Medulla oblongata (tissue), 1 donor: Measurements from ENCODE around the gene TAC3.
"Not testable (repeated sequence)": the region's sequence is repeated elsewhere in the genome, so short reads cannot be mapped to it uniquely, and the experiment has no call there.

ENCODE experiments used
- DNase-seq: peaks from one replicate; pipeline ENCODE4 v3.0.0-alpha.2; 2015; ENCODE audit errors: extremely low spot score

The TAC3 gene

DNA sequence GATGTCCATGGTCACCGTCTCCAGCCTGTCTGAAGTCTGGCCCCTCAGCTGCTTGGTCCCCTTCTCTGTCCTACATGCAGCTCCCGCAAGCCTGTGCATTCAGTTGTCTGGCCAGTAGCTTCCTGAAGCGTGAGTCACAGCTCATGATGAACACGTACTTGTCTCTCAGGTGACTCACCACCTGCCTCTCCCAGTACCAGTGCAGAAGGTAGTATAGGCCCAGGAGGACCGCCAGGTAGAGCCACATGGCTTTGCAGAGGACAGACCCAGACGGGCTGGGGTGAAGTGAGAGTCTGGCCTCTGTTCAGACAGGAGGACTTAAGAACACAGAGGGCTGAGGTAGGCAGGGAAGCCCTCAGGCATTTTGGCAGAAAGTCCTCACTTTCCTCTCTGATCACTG is 30.6 kb downstream of the TAC3 start:
- not testable (repeated sequence) for DNase-seq

DNA sequence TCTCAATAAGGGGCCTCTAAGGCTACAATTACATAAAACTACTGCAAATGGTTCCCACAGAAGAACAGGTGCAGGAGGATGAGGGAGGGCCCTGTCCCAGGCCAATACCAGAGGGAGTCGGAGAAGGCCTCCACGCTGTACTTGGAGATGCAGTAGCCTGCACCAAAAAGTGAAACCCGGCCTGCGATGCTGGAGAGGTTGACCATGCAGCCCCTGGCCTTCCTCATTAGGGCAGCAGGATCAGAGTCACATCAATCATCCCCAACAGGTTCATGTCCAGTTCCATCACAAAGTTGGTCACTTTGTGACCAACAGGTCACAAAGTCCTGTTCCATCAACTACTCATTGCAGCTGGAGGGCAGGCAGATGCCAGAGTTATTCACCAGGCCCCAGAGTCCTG is 32.9 kb downstream of the TAC3 start:
- DNase-seq = no peak

- not testable (repeated sequence) for DNase-seq
Observed at GRCh38 chr12:56982578-56983236, 33.6 kb downstream of the TAC3 start.

- no peak for DNase-seq
Observed at GRCh38 chr12:56980941-56981530, 35.3 kb downstream of the TAC3 start.

DNA sequence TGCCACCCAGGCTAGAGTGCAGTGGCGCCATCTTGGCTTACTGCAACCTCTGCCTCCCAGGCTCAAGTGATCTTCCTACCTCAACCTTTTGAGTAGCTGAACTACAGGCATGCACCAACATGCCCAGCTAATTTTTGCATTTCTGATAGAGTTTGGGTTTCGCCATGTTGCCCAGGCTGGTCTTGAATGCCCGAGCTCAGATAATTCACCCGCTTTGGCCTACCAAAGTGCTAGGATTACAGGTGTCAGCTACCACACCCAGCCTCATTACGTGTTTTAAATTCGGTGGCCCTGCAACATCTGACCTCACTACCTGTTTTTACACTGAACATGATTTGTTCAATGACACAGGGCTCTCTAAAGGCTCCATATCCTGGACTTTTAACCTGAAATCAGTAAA is 36.1 kb downstream of the TAC3 start:
- no peak for DNase-seq

GRCh38 chr12:56979628-56980027 is 36.7 kb downstream of the TAC3 start:
- no peak for DNase-seq

GRCh38 chr12:56978397-56979138 is 37.8 kb downstream of the TAC3 start:
- no peak for DNase-seq

GRCh38 chr12:56977361-56977760 is 39.0 kb downstream of the TAC3 start:
- DNase-seq = not testable (repeated sequence)

- DNase-seq = not testable (repeated sequence)
Observed at GRCh38 chr12:56974224-56974623, 42.1 kb downstream of the TAC3 start.

DNA sequence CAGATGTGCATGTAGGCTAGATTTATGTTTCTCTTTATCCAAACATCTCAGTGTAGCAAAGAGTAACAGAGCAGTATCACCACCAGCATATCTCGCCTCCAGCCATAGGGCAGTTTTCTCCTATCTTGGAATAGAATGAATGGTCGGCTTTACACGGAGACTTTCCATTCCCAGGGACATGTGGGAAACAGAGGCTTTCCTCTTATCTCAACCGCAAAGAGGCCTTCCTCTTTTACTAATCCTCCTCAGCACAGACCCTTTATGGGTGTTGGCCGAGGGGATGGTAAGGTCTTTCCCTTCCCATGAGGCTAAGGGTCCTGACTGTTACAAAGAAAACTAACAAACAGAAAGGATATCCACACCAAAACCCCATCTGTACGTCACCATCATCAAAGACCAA is 47.4 kb downstream of the TAC3 start:
- DNase-seq = not testable (repeated sequence)

GRCh38 chr12:56965997-56966642 is 50.2 kb downstream of the TAC3 start:
- not testable (repeated sequence) for DNase-seq

DNA sequence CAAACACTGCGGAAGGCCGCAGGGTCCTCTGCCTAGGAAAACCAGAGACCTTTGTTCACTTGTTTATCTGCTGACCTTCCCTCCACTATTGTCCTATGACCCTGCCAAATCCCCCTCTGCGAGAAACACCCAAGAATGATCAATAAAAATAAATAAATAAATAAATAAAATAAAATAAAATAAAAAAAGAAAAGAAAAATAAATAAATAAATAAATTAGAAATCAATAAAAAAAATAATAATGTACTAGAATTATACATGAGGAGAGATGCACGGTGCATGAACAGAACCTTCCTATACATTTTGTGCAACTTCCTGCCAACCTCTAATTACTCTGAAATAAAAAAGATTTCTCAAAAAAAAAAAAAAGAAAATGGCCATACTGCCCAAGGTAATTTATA is 51.2 kb downstream of the TAC3 start:
- DNase-seq = not testable (repeated sequence)

DNA sequence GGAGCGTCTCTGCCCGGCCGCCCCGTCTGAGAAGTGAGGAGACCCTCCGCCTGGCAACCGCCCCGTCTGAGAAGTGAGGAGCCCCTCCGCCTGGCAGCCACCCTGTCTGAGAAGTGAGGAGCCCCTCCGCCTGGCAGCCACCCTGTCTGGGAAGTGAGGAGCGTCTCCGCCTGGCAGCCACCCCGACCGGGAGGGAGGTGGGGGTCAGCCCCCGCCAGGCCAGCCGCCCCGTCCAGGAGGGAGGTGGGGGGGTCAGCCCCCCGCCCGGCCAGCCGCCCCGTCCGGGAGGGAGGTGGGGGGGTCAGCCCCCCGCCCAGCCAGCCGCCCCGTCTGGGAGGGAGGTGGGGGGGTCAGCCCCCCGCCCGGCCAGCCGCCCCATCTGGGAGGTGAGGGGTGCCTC is 52.8 kb downstream of the TAC3 start:
- DNase-seq = not testable (repeated sequence)

- not testable (repeated sequence) for DNase-seq
Observed at GRCh38 chr12:56962247-56962646, 54.1 kb downstream of the TAC3 start.
